ENCODE measurements around the gene DUT.

DNA sequence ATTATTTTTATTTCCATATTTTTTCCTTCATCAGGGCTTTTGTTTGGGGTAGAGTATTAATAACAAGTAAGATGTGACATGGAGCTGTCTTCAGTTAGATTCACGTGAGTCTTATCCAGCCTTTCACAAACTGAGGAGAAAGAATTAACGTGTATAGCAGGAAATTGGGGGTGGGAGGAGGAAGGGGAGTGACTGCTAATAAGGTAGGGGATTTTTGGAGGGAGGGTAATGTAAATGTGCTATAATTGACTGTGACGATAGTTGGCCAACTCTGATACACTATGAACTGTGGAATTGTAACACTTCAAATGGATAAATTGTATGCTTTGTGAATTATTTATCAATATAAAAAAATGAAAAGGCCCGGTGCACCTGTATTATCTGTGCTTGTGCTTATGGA lies 8.9 kb downstream of the DUT start:
- TF ChIP-seq, protein P1, sequence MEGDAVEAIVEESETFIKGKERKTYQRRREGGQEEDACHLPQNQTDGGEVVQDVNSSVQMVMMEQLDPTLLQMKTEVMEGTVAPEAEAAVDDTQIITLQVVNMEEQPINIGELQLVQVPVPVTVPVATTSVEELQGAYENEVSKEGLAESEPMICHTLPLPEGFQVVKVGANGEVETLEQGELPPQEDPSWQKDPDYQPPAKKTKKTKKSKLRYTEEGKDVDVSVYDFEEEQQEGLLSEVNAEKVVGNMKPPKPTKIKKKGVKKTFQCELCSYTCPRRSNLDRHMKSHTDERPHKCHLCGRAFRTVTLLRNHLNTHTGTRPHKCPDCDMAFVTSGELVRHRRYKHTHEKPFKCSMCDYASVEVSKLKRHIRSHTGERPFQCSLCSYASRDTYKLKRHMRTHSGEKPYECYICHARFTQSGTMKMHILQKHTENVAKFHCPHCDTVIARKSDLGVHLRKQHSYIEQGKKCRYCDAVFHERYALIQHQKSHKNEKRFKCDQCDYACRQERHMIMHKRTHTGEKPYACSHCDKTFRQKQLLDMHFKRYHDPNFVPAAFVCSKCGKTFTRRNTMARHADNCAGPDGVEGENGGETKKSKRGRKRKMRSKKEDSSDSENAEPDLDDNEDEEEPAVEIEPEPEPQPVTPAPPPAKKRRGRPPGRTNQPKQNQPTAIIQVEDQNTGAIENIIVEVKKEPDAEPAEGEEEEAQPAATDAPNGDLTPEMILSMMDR (conservative IDR thresholded peaks at IDR 0.05), result no peak
- TF ChIP-seq ZFX (IDR thresholded peaks at IDR 0.05), result no peak

All from C4-2B (cell line).